Loucy (cell line): ENCODE results near the gene CDHR2.

Source experiments
- EZH2phosphoT487 ChIP-seq: fragments of 200-600 bp; IDR thresholded peaks from 2 replicates; pipeline ENCODE4 v1.6.1; 2018; ENCODE audit warnings: antibody characterized with exemption, mild to moderate bottlenecking, moderate library complexity, borderline replicate concordance
- TF ChIP-seq, protein P1 (sequence below): fragments of 200-600 bp; sonication (generic); conservative IDR thresholded peaks from 2 replicates; pipeline ENCODE4 v1.5.1; 2014; ENCODE audit warnings: mild to moderate bottlenecking, antibody characterized with exemption, low read length

DNA sequence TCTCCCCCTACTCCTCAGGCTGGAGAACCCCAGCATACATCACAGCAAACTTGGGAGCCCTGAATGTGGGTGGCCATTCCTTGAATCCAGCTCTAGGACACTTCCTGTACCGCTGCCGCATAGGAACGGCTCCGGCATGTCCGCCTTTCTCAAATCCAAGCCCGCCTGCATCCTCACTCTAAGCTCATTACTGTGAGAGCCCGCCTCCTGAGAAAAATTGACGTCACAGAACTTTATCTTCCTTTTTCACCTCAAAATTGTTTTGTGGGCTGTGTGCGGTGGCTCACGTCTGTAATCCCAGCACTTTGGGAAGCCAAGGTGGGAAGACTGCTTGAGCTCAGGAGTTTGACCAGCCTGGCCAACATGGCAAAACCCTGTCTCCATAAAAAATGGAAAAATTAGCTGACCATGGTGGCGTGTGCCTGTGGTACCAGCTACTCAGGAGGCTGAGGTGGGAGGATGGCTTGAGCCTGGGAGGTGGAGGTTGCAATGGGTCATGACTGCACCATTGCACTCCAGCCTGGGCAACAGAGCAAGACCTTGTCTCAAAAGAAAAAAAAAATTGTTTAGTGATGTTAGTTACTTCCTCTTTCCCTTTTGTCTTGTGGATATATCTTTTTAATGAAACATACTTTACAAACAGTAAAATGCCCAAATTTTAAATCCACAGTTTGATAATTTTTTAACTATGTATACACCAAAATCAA is 34.7 kb upstream of the CDHR2 start:
- TF ChIP-seq, protein P1, sequence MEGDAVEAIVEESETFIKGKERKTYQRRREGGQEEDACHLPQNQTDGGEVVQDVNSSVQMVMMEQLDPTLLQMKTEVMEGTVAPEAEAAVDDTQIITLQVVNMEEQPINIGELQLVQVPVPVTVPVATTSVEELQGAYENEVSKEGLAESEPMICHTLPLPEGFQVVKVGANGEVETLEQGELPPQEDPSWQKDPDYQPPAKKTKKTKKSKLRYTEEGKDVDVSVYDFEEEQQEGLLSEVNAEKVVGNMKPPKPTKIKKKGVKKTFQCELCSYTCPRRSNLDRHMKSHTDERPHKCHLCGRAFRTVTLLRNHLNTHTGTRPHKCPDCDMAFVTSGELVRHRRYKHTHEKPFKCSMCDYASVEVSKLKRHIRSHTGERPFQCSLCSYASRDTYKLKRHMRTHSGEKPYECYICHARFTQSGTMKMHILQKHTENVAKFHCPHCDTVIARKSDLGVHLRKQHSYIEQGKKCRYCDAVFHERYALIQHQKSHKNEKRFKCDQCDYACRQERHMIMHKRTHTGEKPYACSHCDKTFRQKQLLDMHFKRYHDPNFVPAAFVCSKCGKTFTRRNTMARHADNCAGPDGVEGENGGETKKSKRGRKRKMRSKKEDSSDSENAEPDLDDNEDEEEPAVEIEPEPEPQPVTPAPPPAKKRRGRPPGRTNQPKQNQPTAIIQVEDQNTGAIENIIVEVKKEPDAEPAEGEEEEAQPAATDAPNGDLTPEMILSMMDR: no peak
- TF ChIP-seq EZH2phosphoT487: no peak
